ENCODE results near the gene MUC21.
"Not testable (repeated sequence)": the region's sequence is repeated elsewhere in the genome, so short reads cannot be mapped to it uniquely, and the experiment has no call there.

Gene MUC21

DNA sequence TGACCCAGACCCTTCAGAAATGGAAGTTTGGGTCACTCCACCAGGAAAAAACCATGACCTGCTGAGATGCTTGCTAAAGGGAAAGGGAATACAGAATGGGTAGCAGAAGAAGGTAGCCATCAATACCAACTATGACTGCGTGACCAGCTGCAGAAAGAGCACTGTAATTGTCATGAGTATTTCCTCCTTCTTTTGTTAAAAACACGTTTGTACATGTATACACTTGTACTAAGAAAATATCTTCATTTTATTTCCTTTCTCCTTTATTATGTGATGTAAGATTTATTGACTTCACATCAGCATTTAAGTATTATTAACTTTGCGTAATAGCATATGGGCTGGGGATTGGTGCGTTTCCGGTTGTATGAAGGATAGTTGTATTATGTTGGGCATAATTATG, 12.6 kb upstream of the MUC21 start:
- no peak for DNase-seq

DNA sequence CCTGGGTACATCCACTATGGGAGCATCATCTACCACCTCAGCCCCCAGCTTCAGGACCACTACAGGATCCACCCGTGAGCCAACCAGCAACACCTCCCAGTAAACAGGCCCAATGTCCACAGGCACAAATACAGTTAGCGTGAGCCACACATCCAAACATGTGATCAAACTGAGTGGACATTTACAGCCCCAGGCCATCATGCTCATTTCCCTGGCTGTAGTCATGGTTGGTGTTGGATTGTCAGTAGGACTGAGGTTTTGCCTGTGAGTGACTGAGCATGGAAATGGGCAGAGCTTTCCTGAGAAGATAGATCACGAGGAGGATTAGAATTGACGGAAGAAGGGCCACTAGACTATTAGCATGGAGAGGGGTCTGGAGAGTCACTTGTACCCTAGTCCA, 10.7 kb upstream of the MUC21 start:
- no peak for DNase-seq

DNA sequence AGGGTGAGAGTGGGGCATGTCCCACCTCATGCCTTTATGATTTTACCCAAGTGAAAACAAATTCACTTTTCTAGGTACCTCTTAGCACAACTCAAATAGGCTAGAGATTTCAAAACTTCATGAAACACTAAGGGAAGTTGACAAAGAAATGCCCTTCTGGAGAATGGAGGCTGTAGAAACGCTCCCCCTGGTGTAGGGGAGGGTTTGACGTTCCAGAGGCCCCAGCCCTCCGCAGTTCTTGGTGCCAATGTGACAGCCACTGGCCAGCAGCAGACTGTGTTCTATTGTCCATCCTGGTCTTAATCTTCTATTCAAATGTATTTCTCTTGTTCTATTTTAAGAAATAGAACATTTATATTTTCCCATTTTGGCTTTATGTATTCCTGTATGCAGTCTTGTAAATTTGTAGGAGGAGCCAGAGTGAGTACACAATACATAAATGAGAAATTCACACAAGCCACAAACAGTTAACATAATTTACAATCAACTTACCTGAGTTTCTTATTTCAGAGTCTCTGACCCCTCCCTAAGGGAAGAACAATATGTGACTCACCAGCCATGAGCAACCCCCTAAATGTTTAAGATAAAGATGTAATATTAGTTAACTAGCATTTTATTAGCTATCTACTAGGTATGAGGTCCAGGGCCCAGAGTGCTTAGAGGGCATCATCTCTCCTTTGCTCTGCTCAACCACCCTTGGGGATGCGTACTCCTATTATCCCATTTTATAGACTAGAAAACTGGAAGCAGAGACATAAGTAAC, 8.8 kb upstream of the MUC21 start:
- DNase-seq = no peak

DNA sequence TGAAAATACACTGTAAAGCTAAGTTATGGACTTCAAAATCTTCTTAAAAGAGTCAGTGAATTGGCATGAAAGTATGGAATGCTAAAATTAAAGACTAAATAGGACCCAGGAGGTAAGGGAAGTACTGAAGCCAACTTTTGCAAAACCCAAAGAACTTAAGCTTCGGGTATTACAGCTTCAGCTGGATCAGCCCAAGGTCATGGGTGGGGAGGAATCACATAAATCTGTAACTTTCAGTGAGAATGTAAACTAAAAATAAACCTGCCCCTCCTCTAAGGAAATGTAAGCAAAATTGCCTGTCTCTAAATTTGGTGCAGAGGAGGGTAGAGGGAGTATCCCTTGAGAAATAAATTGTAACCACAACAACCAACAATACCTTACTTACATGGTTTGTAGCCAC, 4.4 kb upstream of the MUC21 start:
- no peak for DNase-seq

DNA sequence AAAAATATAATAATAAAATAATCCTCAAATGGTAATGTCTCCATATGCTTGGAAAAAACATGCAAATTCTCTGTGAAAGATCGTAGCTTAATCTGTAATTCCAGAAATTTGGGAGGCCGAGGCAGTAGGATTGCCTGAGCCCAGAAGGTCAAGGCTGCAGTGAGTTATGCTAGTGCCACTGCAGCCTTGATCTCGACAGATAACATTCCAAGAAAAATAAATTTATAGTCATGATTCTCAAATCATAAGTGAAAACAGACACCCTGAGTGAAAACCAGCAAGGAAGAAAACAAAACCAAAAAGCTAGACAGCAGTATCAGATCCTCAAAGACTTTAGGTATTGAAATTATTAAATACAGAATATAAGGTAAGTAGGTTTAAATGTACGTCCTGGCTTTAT, 3.8 kb upstream of the MUC21 start:
- no peak for DNase-seq

DNA sequence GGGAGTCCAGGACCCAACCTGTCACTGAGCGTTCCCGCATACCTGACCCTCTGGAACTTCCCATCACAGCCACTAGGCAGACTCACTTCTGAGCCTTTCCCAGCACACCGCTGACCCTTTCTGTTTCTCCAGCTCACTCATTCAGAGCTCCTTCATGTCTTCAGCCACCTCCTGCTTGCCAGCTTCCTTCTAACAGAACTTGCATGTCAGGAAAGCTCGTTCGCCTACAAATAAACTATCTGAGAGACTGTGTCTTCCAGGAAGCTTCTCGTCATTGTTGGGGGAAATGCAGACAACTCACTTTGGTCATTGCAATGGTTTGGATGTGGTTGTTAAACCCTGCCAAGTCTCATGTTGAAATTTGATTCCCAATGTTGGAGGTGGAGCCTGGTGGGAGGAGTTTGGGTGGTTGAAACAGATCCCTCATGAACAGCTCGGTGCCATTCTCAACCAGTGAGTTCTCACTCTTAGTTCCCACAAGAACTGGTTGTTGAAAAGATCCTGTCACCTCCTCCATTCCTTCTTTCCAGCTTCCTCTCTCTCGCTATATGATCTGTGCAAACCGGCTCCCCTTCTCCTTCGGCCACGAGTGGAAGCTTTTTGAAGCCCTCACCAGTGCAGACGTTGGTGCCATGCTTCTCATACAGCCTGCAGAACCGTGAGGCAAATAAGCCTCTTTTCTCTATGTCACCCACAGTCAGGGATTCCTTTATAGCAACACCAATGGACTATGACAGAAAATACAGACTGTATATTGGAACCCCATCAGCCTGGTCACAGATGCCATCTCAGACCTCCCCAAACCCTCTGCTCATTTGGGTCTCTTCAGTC, 1.4 kb upstream of the MUC21 start:
- DNase-seq = peak; percentile 53

DNA sequence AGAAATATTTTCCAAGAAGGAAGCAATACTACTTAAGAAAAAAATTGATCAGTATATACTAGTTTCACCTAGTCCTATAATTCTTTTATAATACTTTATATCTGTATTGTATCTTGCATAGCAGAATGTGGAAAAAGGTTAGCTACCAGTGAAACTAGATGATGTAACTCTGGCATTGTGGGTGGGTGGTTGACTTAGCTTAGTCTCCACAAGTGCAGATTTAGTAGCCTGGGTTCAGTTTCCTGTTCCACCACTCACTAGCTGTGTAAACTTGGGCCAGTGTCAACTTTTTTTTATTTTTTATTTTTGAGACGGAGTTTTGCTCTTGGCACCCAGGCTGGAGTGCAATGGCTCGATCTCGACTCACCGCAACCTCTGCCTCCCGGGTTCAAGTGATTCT, 2.0 kb downstream of the MUC21 start:
- DNase-seq = no peak

DNA sequence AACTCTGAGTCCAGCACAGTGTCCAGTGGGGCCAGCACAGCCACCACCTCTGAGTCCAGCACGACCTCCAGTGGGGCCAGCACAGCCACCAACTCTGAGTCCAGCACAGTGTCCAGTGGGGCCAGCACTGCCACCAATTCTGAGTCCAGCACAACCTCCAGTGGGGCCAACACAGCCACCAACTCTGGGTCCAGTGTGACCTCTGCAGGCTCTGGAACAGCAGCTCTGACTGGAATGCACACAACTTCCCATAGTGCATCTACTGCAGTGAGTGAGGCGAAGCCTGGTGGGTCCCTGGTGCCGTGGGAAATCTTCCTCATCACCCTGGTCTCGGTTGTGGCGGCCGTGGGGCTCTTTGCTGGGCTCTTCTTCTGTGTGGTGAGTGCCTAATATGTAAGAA, 3.8 kb downstream of the MUC21 start:
- DNase-seq = no peak

DNA sequence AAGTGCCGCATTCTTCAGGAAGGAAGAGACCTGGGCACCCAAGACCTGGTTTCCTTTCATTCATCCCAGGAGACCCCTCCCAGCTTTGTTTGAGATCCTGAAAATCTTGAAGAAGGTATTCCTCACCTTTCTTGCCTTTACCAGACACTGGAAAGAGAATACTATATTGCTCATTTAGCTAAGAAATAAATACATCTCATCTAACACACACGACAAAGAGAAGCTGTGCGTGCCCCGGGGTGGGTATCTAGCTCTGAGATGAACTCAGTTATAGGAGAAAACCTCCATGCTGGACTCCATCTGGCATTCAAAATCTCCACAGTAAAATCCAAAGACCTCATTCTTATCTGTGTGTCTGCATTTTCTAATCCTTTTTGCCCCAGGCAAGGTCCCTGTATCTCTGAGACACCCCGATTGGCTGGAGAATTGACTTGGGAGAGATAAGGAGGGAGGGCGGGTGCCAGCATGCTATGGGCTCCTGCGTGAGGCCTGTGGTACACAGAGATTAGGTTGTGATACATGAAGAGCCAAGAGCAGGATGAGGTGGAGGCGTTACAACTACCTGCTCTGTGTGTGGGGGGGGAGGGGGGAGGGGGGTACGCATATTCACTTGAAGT, 4.8 kb downstream of the MUC21 start:
- DNase-seq = no peak

DNA sequence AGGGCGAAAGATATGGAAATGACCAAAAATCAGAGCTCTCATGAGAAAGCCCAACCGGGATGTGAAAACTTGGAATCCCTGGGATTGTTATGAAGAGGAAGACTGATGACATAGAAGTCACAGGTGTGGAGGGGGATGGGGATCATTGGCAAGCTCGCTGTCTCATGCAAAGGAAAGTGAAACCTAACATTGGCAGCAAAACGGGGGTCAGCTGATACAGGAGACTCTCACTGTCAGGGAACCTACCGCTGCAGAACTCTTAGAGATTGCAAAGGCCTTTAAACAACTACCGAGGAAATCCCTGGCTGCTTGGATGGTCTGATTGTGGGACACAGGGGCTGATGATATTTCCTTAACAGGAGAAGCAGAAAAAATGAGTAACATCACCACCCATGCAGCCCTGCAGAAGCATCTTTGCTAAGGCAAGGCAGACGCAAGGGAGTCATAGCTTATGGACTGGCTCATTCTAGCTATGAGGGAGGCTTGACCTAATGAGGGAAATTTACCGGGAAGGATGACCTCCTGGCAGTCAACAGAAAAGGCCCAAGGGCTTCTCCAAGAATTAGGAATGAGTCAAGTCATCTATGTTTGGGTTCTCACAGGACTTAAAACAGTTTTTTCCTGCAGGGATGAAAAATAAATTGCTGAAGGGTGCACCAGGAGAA, 7.0 kb downstream of the MUC21 start:
- no peak for DNase-seq

DNA sequence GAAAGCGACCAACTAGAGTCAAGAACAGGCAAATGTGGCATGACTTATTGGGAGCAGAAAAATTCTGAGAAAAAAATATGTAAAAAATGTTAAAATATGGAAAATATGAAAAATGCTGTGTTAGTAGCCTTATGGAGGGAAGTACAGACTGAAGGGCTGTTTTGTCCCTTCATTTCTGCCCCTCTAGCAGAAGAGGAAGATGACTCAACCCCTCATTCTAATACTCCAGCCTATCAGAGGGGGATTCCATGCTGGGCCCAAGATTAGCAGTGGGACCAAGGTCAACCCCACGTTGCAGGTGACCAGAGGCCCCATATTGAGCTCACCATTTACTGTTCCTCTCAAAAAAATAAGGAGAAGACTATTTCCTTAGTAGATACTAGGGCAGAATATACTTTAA, 8.4 kb downstream of the MUC21 start:
- no peak for DNase-seq

DNA sequence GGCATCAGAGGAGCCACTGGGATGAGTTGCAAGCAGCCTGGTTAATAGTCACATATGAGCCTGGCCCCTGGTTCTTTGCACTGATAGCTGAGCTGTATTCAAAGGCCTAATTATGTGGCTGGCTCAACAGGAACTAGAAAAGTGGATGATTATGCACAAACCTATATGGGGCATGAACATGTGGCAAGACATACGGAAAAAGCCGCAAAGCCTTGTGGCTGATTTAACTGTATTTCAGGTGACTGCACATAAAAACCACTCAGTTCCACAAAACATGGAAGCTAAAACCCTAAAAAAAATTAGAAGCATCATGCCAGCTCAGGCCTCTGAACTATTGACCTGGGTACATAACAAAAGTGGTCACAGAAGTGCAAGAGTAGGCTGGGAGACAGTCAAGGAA, 13.8 kb downstream of the MUC21 start:
- no peak for DNase-seq

DNA sequence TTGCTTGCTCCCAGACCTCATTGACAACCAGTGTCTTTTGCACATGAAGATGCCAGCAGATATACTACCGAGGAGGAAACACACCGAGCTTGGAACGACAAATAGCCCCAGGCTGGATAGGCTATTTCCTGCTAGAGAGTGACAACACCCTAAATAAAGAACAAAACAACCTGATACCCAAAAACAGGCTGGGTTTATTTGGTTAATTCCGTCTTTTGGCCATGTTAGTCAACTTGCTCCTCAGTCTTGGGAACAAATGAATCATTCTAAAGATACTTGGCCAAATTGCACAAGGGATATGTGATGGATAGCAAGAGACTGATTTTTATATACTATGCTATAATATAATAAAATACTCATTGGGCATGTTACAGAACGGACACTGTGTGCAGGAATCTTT, 15.3 kb downstream of the MUC21 start:
- DNase-seq = peak; percentile 63

DNA sequence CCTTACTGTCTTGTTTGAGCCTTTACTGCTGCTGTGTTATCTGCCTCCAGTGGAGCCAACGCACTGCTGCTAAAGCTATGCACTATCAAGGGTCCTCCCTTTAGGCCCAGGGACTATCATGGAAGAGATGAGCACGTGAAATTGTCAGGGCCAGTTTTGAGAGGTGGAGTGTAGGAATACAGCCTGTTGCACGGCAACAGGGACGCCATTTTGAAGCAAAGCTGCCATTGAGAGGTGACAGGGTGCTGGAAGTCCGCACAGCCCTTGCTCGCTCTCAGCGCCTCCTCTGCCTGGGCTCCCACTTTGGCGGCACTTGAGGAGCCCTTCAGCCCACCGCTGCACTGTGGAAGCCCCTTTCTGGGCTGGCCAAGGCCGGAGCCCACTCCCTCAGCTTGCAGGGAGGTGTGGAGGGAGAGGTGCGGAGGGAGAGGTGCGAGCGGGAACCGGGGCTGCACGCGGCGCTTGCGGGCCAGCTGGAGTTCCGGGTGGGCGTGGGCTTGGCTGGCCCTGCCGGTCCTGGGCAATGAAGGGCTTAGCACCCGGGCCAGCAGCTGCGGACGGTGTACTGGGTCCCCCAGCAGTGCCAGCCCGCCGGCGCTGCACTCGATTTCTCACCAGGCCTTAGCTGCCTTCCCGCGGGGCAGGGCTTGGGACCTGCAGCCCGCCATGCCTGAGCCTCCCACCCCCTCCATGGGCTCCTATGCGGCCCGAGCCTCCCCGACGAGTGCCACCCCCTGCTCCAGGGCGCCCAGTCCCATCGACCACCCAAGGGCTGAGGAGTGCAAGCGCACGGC, 16.7 kb downstream of the MUC21 start:
- not testable (repeated sequence) for DNase-seq

DNA sequence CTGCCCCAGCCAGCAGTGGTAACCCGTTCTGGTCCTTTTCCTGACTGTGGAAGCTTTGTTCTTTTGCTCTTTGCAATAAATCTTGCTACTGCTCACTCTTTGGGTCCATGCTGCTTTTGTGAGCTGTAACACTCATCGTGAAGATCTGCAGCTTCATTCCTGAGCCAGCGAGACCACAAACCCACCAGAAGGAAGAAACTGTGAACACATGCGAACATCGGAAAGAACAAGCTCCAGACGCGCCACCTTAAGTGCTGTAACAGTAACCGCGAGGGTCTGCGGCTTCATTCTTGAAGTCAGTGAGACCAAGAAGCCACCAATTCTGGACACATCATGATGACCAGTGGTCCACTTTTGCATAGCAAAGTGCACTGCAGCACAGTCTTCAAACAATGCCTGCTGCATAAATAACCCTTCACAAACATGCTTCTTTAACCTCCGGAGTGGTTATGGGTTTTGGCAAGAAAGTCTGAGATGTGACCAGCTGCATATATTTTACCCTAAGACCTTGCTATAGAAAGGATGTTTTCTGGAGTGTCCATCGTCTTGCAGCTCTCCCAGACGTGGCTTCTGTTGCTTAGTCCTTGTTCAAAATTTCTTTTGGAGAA, 17.9 kb downstream of the MUC21 start:
- no peak for DNase-seq

DNA sequence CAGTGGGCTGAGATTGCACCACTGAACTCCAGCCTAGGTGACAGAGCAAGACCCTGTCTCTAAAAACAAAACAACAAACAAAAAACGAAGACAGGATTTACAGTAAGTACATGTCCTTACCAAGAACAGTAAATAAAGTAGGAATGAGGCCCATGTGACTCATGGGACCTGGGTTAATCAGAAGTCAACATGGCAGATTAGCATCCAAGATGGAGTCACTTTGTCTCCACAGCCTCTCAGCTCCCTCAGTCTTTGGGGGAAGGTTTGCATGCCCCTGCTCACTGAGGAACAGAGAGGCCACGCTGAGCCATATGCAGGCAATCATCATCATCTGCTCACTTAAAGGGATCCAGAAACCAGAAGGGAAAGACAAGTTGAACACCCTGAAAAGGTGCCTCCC, 19.0 kb downstream of the MUC21 start:
- no peak for DNase-seq

DNA sequence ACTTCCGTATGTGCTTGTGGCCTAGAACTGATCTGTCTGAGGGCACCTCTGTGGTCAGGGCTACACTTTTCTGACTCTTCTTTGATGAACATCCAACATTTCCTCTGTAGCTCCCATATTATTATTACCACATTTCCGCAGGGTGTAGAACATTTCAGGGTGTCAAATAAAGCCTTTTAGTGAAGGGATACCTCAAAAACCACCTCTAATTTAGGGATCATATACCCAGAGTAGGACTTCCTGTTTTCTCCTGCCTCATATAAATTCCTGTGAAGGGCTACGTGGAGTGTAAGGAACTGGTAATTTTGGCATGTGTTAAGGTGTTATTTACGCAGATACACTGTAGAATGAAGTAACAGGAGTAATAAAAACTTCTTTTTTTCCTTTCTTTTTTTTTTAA, 21.3 kb downstream of the MUC21 start:
- no peak for DNase-seq

DNA sequence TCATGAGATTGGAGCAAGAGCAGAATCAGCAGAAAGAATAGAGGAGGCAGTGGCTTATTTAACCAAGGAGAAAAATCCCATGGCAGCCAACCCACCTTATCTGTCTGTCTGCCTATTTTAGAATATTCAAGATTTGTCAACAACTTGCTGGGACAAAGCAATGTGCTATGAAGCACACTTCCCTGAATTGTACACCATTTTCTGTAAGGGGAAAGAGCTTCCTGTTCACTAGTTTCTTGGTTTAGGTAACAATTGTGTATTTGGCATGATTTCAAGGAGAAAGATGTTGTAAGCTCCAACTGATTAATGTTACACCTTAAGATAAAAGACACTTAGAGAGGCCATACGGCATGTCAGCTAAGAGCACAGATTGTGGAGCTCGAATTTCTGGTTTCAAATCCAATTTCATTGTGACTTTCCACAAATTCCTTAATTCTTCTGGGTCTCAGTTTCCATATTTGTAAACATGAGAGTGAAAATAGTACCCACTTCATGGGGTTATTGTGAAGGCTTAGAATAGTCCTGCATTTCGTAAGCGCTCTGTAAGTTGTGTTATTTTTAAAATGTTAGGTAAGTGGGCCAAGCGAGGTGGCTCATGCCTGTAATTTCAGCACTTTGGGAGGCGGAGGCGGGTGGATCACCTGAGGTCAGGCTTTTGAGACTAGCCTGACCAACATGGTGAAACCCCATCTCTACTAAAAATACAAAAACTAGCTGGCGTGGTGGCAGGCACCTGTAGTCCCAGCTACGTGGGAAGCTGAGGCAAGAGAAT, 21.9 kb downstream of the MUC21 start:
- DNase-seq = no peak

DNA sequence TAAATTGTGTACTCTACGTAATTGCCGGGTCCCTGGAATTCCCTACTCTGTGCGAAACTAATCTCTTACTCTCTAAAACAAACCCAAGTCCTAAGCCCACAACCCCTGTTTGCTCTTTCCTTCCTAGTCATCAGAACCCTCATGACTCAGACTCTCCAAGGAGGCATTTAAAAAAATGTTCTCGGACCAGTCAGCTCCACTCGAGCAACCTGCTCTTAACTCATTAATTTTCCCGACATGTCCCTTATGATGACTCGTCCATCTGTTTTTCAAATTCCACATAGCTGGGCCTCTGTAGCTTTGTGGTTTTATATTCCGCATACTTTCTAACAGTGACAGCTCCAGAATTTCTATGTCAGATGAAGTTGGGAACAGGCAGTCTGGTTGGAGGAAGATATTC, 24.2 kb downstream of the MUC21 start:
- peak; percentile 96 for DNase-seq

DNA sequence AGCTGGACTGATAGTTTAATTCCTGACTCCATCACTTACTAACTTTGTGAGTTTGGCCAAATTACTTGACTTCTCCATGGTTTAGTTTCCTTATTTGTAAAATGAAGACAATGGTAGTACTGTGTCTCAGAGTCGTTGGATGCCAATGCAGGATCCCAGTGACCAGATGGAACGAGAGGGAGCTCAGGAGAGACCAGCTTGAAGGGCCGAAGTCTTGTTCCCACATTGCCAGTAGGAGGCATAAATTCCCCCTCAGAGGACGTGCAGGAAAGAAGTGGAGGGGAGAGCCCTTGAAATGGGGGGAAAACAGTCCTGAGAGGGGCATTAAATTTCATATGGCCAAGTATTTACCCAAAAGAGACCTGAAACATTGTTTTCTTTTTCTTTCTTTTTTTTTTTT, 24.6 kb downstream of the MUC21 start:
- DNase-seq = no peak

DNA sequence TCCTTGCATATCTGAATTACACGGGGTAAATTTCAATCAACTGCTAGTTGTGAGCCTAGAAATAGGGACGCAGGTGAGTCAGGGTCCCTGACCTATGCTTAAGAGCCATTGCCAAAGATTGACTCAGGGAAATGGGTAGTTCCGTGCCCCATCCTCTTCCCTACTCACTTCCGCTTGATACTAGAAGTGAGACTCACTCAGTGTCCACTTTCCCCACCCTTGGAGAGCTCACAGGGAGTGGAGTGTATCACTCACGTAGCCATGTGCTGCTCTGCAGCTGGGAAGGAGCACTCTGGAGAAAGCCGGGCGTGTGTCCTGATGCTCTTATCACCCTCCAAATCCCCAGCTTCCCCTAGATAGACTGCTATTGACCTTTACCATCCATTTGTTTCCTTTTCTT, 26.2 kb downstream of the MUC21 start:
- no peak for DNase-seq

Measured in HCEC 1CT (cell line).